GM19351 (cell line): ENCODE data around the gene IL31.

ENCODE experiments used
- ATAC-seq: cut with Tn5 transposase; IDR thresholded peaks from one replicate; pipeline ENCODE4 v1.9.1; 2021; ENCODE audit warnings: mild to moderate bottlenecking, moderate library complexity; ENCODE audit not compliant: unreplicated experiment

IL31 gene

GRCh38 chr12:122133192-122133950, 40.6 kb downstream of the IL31 start:
- ATAC-seq, result no peak

- ATAC-seq, result no peak
These were observed 43.9 kb downstream of the IL31 start for GRCh38 chr12:122130150-122130549.

DNA sequence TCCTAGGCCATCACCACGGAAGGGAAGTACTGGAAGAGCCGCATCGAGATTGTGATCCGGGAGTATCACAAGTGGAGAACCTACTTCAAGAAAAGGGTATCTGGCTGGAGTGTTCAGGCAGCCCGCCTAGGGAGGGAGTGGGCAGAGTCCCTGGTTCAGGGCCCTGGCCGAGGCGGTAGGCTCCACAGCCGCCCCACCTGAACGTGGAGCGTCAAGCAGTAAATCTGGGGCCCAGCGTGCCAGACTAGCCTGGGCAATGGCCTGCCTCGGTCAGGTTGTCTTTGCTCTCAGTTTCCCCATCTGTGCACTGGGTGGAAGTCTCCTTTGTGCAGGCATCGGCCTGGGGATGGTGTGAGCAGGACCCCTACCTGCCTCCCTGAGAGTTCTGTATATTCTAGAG, 44.9 kb downstream of the IL31 start:
- no peak for ATAC-seq

DNA sequence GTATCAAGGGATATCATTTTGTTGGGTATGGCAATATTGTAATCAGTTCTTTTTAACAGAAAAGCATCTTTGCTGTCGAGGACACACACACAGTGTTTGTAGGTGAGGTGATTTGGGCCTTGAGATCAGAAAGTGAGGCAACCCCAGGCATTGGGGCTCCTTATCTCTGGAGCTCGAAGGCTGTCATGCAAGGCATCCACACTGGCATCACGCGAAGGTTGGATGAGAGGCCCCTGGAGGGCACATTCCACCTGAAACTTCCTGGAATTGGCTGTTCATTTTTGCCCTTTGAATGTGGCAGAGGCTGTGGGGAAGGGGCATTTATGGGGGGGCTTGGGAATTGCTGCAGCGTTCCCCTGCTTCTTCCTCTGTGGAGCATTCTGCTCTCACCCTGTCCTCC, 45.5 kb downstream of the IL31 start:
- no peak for ATAC-seq

DNA sequence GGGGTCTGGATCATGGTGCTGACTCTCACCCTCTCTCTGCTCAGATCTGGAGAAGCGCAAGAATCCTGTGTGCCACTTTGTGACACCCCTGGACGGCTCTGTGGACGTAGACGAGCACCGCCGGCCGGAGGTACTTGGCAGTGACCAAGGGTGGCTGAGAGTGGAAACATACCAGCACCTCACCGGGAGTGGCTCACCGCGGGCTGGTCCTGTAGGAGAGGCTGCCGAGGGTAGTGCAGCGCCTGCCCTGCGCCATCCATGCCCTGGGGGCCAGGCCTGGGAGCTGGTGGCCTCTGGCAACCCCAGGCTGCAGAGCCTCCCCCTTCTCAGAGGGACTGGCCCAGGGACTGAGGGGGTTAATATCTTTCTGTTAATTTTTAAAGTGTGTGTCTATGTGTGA, 46.2 kb downstream of the IL31 start:
- ATAC-seq, result no peak

DNA sequence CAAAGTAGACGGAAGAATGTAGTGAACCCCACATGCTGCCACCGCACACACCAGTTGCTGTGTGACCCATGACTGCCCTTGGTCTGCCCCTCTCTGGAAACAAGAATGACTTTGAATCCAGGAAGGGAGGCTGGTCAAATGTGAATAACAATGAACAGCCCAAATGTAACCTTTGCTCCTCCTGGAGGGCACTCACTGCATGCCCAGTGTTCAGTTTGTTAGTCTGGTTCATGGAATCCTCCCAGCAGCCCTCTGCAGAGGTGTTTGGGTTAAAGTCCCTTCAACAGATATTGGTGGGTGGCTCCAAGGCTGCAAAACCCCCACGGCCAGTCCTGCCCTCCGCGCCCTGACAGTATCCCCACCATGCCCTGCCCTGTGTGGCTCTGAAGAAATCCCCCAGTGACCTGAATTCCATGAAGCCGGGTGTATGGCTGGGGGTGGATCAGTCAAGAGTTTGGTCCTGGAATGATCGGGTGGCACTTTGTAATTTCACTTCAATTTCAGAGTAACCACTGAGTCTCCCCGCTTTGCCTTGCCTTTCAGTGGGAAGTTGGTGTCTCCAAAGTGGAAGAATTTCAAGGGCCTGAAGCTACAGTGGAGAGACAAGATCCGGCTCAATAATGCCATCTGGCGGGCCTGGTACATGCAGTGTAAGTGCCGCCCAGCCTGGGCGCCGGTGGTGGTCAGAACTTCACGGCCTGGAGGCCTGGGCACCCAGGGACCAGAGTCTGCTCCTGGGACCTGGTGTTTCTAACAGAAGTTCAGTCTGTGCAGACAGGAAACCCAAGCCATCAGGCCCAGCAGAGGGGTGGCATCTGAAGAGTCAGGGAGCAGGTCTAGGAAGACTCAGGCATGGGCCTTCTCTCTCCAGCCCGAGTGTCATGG, 47.1 kb downstream of the IL31 start:
- ATAC-seq, result no peak

- ATAC-seq, result no peak
These were observed 47.7 kb downstream of the IL31 start for GRCh38 chr12:122126342-122126635.

- ATAC-seq, result no peak
These were observed 48.3 kb downstream of the IL31 start for GRCh38 chr12:122125452-122126341.

- no peak for ATAC-seq
These were observed 49.7 kb downstream of the IL31 start for GRCh38 chr12:122124370-122124769.

DNA sequence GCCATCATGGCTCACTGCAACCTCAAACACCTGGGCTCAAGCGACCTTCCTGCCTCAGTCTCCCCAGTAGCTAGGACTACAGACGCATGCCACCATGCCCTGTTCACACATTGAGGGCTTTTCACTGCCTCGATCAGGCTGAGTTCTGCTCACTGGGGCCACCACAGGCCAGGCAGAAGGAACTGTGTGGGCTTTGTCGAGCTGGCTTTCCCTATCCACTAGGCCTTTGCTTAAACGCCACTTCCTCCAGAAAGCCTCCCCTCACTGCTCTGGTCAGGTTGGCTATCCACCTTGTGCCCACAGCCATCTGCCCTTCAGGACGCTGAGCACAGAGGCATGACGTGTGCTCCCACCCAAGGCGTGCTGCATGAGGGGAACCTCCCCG, 50.3 kb downstream of the IL31 start:
- ATAC-seq, result no peak

- ATAC-seq, result no peak
These were observed 50.8 kb downstream of the IL31 start for GRCh38 chr12:122123051-122123760.
